GM12891 (cell line): ENCODE data around the gene ZNF620.

Experiments used
- POLR2A ChIP-seq: IDR thresholded peaks from 2 replicates; pipeline ENCODE4 v1.6.1; 2011; ENCODE audit warnings: low read depth, low read length, control low read depth
- POLR2AphosphoS5 ChIP-seq: IDR thresholded peaks from 2 replicates; pipeline ENCODE4 v1.6.1; 2011; ENCODE audit warnings: low read depth, low read length, control low read depth
- TAF1 ChIP-seq: IDR thresholded peaks from 2 replicates; pipeline ENCODE4 v1.6.1; 2011; ENCODE audit warnings: low read depth, low read length, control low read depth

DNA sequence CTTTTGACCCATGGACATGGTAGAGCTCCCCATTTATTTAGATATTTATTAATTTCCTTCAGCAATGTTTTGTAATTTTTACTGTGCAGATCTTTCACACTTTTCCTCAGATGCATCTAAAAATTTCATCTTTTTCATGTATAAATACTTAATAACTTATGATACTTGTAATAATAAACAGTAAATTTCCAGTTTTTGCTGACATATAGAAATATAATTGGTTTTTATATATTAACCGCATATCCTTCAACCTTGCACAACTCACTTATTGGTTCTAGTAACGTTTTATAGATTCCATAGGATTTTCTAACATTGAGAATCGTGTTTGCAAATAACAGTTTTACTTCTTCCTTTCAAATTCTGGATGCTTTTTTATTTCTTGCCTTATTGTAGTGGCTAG is 15.4 kb downstream of the ZNF620 start:
- no peak for TF ChIP-seq POLR2AphosphoS5
- TF ChIP-seq POLR2A, result no peak
- TF ChIP-seq TAF1, result no peak
